GM08714 (cell line): Measurements from ENCODE around the gene TESMIN.

Experiments
- H3K4me3 ChIP-seq: fragments of 200-500 bp; sonication (Bioruptor generic); 2 replicates; pipeline ENCODE4 v1.5.1; 2014; ENCODE audit warnings: mild to moderate bottlenecking, low read length, inconsistent platforms
- ZNF274 ChIP-seq: IDR thresholded peaks from 2 replicates; pipeline ENCODE4 v1.6.1; 2012; ENCODE audit warnings: mild to moderate bottlenecking, low read depth, low read length

Gene TESMIN

GRCh38 chr11:68751331-68751856 lies at the start of gene TESMIN:
TSS of gene TESMIN (minus strand) at chr11:68751520. CDS start at chr11:68750660, 860 bp downstream.
- H3K4me3 ChIP-seq = peak within 1 kb of the TSS; percentile 63
- no peak for TF ChIP-seq ZNF274

- H3K4me3 ChIP-seq = no peak overlapping the region
- no peak for TF ChIP-seq ZNF274
Observed at GRCh38 chr11:68798221-68798813, 47.0 kb upstream of the TESMIN start.

- H3K4me3 ChIP-seq = no peak overlapping the region
- no peak for TF ChIP-seq ZNF274
Observed at GRCh38 chr11:68796801-68797200, 45.5 kb upstream of the TESMIN start.

- no peak overlapping the region for H3K4me3 ChIP-seq
Observed at GRCh38 chr11:68792400-68792966, 41.2 kb upstream of the TESMIN start.

GRCh38 chr11:68784653-68785052 lies 33.3 kb upstream of the TESMIN start:
- no peak overlapping the region for H3K4me3 ChIP-seq
- TF ChIP-seq ZNF274 = no peak

More at GRCh38 chr11:68792400-68792966, 41.2 kb upstream of the TESMIN start:
- TF ChIP-seq ZNF274 = no peak

- no peak overlapping the region for H3K4me3 ChIP-seq
- no peak for TF ChIP-seq ZNF274
Observed at GRCh38 chr11:68783216-68783821, 32.0 kb upstream of the TESMIN start.

- no peak overlapping the region for H3K4me3 ChIP-seq
- no peak for TF ChIP-seq ZNF274
Observed at GRCh38 chr11:68782711-68783110, 31.4 kb upstream of the TESMIN start.

- no peak overlapping the region for H3K4me3 ChIP-seq
- no peak for TF ChIP-seq ZNF274
Observed at GRCh38 chr11:68780829-68781228, 29.5 kb upstream of the TESMIN start.

GRCh38 chr11:68778205-68778604 lies 26.9 kb upstream of the TESMIN start:
- TF ChIP-seq ZNF274 = no peak
- H3K4me3 ChIP-seq = no peak overlapping the region

- no peak overlapping the region for H3K4me3 ChIP-seq
- no peak for TF ChIP-seq ZNF274
Observed at GRCh38 chr11:68776442-68777235, 25.3 kb upstream of the TESMIN start.

- no peak overlapping the region for H3K4me3 ChIP-seq
- no peak for TF ChIP-seq ZNF274
Observed at GRCh38 chr11:68775951-68776388, 24.6 kb upstream of the TESMIN start.

GRCh38 chr11:68774194-68774585 lies 22.9 kb upstream of the TESMIN start:
- TF ChIP-seq ZNF274 = no peak
- H3K4me3 ChIP-seq = no peak overlapping the region

- no peak for TF ChIP-seq ZNF274
- H3K4me3 ChIP-seq = no peak overlapping the region
Observed at GRCh38 chr11:68773521-68774193, 22.3 kb upstream of the TESMIN start.

GRCh38 chr11:68772936-68773335 lies 21.6 kb upstream of the TESMIN start:
- no peak overlapping the region for H3K4me3 ChIP-seq
- no peak for TF ChIP-seq ZNF274
